Activated T-cell treated with anti-CD3 and anti-CD28 coated beads, Interleukin-2, amount 50 U/mL, for 24 hours (primary cell): Measurements from ENCODE around the gene PARP8.

Experiments used
- DNase-seq: peaks from one replicate; pipeline ENCODE4 v3.0.0-alpha.2; 2020
- H3K27ac Mint-ChIP-seq: 2 replicates; pipeline ENCODE4 v1.8.0; 2020; ENCODE audit warnings: mild to moderate bottlenecking, mixed read lengths
- H3K27me3 Mint-ChIP-seq: 2 replicates; pipeline ENCODE4 v1.8.0; 2020; ENCODE audit warnings: mixed read lengths
- H3K36me3 Mint-ChIP-seq: 2 replicates; pipeline ENCODE4 v1.8.0; 2020; ENCODE audit warnings: low read depth, mixed read lengths
- H3K4me1 Mint-ChIP-seq: 2 replicates; pipeline ENCODE4 v1.8.0; 2020; ENCODE audit warnings: low read depth, mixed read lengths
- H3K4me3 Mint-ChIP-seq: 2 replicates; pipeline ENCODE4 v1.8.0; 2020; ENCODE audit warnings: mild to moderate bottlenecking, moderate library complexity, mixed read lengths
- H3K9me3 Mint-ChIP-seq: 2 replicates; pipeline ENCODE4 v1.8.0; 2020; ENCODE audit warnings: mixed read lengths

Gene PARP8

DNA sequence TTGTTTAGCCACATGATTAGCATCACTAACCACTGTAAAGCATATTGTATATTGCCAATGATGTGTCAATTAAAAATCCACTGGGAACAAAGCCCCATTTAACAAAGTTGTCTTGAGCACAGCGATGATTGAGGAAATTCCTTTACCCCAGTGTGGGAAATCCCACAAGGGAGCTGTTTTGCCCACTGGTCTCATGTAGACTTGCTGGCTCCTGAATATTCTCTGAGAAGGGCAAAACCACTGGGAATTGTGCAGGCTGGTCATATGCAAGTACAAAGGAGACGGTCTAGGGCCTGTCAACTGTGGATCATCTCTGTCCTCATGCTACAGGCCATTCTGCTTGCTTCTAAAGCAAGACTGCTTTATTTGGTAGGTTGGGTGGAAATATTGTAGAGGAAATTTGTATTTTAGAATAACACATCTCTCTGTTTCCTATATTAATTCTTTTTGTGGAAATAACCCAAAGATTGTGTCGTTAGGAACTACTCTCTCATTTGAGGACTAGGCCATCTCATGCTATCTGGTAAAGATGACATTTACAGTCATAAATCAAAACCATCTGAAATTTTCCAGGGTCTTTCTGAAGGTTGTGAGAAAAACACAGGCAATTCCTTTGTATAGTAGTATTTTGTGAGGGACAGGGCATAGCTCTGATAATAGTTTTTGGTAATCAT is 60.2 kb downstream of the PARP8 start:
- Mint-ChIP-seq H3K4me3 (peak overlapping the region; percentile 35), H3K27me3 (no peaks in the 10 kb centered on the region), H3K9me3 (no peaks in the 10 kb centered on the region), H3K27ac (peak overlapping the region; percentile 87), H3K4me1 (peaks cover 80% of the 10 kb centered on the region), H3K36me3 (peaks cover 21% of the 10 kb centered on the region)
- no peak for DNase-seq

DNA sequence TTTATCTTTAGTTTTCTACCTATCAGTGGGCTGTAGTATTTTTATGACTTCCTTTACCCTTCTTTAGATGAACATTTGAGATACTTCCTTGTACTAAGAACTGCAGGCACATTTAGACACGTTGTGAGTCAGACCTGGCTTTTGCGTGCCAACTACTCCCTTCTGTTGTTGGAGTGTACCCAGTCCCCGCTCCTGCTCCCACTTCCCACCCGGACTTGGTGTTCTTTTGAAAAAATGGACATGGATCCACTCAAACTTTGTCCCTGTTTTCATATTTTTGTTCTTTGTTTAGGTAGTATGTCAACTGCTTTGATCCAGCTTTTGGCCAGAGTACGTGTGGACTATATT is 60.7 kb downstream of the PARP8 start:
- H3K9me3 Mint-ChIP-seq, result no peaks in the 10 kb centered on the region
- DNase-seq, result no peak
- H3K4me3 Mint-ChIP-seq, result peak overlapping the region; percentile 35
- no peaks in the 10 kb centered on the region for H3K27me3 Mint-ChIP-seq
- peaks cover 24% of the 10 kb centered on the region for H3K36me3 Mint-ChIP-seq
- peaks cover 79% of the 10 kb centered on the region for H3K4me1 Mint-ChIP-seq
- peak overlapping the region; percentile 87 for H3K27ac Mint-ChIP-seq

DNA sequence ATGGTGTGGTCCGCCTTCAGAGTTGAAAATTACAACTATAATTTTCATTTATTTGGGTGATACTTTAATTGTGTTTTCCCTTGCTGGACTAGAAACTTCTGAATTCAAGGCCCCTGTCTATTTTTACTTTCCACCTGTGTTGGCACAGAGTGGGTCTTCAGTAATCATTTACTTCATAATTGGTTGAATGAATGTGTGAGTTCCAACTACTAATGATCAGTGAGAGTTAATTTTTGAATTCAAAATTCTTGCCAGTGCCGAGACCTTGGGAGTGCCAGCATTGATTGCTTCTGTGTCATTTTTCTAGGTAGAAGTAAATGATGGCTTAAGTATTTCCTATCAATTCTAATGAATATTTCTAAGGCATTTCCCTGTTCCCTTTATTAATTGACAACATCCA is 61.4 kb downstream of the PARP8 start:
- peaks cover 72% of the 10 kb centered on the region for H3K4me1 Mint-ChIP-seq
- peak overlapping the region; percentile 87 for H3K27ac Mint-ChIP-seq
- DNase-seq, result no peak
- no peak overlapping the region for H3K4me3 Mint-ChIP-seq
- H3K27me3 Mint-ChIP-seq, result no peaks in the 10 kb centered on the region
- no peaks in the 10 kb centered on the region for H3K9me3 Mint-ChIP-seq
- peaks cover 24% of the 10 kb centered on the region for H3K36me3 Mint-ChIP-seq

DNA sequence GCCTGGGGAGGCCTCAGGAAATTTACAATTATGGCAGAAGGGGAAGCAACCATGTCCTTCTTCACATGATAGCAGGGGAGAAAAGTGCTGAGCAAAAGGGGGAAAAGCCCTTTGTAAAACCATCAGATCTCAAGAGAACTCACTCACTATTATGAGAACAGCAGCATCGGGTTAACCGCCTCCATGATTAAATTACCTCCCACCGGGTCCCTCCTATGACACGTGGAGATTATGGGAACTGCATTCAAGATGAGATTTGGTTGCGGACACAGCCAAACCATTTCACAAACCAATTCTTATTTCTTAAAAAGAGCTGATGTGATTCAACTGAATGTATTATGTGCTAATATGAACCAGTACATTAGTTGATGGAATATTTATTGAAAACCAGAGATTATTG is 63.9 kb downstream of the PARP8 start:
- H3K9me3 Mint-ChIP-seq, result no peaks in the 10 kb centered on the region
- H3K27ac Mint-ChIP-seq, result no peak overlapping the region
- H3K4me1 Mint-ChIP-seq, result peaks cover 73% of the 10 kb centered on the region
- no peaks in the 10 kb centered on the region for H3K27me3 Mint-ChIP-seq
- H3K36me3 Mint-ChIP-seq, result peaks cover 24% of the 10 kb centered on the region
- no peak for DNase-seq
- H3K4me3 Mint-ChIP-seq, result no peak overlapping the region

DNA sequence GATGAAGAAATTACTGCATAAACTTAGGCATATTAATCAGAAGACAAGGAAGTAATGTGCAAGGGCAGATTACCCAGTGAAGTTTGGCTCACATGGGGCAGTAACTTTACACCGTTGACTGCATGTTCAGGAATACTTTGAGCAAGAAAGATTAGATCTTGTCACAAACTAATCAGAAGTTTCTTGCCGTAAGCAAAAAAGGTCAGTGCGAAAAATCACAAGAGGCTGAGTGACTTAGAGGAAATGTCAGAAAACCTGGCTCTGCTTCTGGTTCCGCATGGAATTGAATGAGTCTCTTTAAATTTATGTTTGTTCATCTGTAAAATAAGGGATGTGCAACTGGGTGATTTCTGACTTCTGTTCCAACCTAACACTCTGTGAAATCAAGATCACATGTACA is 64.4 kb downstream of the PARP8 start:
- Mint-ChIP-seq H3K27ac (no peak overlapping the region), H3K36me3 (peaks cover 24% of the 10 kb centered on the region), H3K4me3 (no peak overlapping the region), H3K9me3 (no peaks in the 10 kb centered on the region), H3K27me3 (no peaks in the 10 kb centered on the region), H3K4me1 (peaks cover 73% of the 10 kb centered on the region)
- DNase-seq, result no peak

DNA sequence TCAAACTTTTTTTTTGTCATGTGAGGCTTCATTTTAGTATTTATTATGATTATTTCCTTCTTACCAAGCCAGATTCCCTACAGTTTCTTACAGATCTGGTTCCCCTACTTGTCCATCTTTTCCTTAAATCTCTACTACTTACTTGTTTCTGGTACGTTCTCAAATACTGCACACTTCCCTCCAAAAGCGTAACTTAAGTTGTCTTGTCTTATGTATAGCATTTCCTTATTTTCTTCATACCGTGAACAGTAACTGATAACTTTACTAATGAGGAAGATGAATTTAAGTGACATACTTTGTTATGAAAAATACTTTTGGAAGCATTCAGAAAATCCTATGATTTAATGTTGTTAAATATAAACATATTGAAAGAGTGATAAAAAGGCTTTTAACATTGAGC is 67.3 kb downstream of the PARP8 start:
- H3K27ac Mint-ChIP-seq, result no peak overlapping the region
- DNase-seq, result no peak
- no peak overlapping the region for H3K4me3 Mint-ChIP-seq
- no peaks in the 10 kb centered on the region for H3K27me3 Mint-ChIP-seq
- H3K9me3 Mint-ChIP-seq, result no peaks in the 10 kb centered on the region
- peaks cover 66% of the 10 kb centered on the region for H3K4me1 Mint-ChIP-seq
- H3K36me3 Mint-ChIP-seq, result peaks cover 24% of the 10 kb centered on the region

DNA sequence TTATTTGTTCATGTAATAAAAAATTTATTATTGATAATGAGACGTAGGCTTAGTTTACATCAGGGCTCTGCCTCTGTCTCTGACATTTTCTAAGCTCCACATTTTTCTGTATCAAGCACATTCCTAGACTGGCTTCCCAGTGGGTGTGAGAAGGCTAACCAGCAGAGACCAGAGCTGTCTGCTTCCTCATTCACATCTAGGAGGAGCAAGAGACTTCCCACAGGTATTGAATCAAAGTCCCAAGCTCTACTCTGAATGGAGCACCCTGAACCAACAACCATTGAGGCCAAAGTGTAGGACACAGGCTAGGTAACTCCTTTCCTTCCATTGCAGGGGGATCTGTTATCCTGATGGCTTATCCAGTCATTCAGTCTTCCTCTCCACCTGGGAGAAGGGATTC is 72.4 kb downstream of the PARP8 start:
- Mint-ChIP-seq H3K4me1 (peaks cover 60% of the 10 kb centered on the region), H3K27ac (peak overlapping the region; percentile 53), H3K27me3 (no peaks in the 10 kb centered on the region)

DNA sequence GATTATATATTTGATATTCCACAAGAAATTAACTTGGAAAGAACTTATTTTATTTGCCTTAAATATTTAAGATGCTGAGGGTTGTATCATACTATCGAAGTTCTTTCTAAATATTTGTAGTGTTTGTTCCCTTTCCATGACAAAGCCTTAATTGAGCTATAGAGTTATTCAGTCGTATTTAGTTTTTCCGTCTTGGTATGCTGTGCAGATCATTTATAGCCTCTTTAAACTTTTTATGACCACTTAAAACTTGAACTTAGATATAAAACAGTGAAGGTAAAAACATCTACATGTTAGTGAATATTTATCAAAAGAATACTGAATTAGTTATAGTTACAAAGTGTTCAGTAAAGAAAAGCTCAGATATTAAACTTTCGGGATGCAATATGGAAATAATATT is 74.4 kb downstream of the PARP8 start:
- Mint-ChIP-seq H3K27me3 (no peaks in the 10 kb centered on the region), H3K4me3 (no peak overlapping the region), H3K36me3 (peaks cover 10% of the 10 kb centered on the region), H3K9me3 (peaks cover 4% of the 10 kb centered on the region), H3K27ac (no peak overlapping the region), H3K4me1 (peaks cover 63% of the 10 kb centered on the region)
- DNase-seq, result no peak

More for the DNA sequence above, 72.4 kb downstream of the PARP8 start:
- peaks cover 8% of the 10 kb centered on the region for H3K36me3 Mint-ChIP-seq
- no peak overlapping the region for H3K4me3 Mint-ChIP-seq
- H3K9me3 Mint-ChIP-seq, result peaks cover 4% of the 10 kb centered on the region
- no peak for DNase-seq

DNA sequence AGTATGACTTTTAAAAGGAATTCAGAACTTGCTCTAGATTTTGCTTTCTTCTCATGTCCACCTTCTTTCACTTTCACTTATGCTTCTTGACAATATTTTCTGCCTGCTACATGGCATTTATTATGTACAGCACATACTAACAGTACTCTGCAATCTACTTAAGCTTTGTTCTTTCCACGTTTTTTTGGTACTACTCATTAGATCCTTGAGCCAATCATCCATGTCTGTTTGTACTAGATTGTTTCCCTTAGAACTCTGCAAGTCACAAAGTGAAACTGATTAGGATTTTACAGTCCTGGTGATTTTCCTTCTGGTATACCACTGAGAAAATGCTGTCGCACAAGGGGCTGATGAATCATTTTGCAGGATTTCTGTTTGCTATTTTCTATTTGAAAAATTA is 78.3 kb downstream of the PARP8 start:
- Mint-ChIP-seq H3K4me3 (peak overlapping the region; percentile 78), H3K36me3 (peaks cover 9% of the 10 kb centered on the region), H3K9me3 (peaks cover 4% of the 10 kb centered on the region), H3K4me1 (peaks cover 71% of the 10 kb centered on the region), H3K27me3 (no peaks in the 10 kb centered on the region), H3K27ac (peak overlapping the region; percentile 94)
- DNase-seq, result no peak

DNA sequence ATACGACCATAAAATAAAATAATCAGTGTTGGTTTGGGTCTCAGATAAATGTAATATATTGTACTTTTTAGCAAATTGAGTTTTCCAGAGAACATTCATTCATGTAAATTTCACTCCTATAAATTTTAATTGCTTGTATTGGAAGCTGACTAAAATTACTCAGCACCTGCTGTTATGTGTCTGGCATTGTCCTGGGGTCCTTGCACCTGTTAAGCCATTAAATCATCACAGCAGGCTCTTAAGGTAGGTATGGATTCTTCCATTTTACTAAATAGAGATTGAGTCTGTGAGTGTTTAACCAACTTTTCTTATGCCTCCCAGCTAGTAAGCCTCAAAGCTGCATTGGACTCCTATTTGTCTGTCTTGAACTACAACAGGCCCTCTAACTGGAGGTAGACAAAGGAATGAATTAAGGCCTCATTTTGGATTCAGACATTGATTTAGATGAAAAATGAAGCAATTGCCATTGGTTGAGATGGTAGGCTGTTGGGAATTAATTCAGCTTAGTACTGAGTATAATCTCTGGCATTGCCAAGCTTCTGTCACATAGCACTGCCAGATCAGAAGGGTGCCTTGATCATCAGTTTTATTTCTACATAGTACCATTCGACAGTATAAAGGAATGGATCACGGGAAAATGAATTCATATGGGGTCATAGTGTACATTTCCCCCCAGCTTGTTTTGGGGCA is 78.9 kb downstream of the PARP8 start:
- peak overlapping the region; percentile 78 for H3K4me3 Mint-ChIP-seq
- H3K9me3 Mint-ChIP-seq, result peaks cover under 1% of the 10 kb centered on the region
- DNase-seq, result no peak
- peaks cover 74% of the 10 kb centered on the region for H3K4me1 Mint-ChIP-seq
- H3K27ac Mint-ChIP-seq, result peak overlapping the region; percentile 94
- peaks cover 5% of the 10 kb centered on the region for H3K36me3 Mint-ChIP-seq
- H3K27me3 Mint-ChIP-seq, result no peaks in the 10 kb centered on the region

DNA sequence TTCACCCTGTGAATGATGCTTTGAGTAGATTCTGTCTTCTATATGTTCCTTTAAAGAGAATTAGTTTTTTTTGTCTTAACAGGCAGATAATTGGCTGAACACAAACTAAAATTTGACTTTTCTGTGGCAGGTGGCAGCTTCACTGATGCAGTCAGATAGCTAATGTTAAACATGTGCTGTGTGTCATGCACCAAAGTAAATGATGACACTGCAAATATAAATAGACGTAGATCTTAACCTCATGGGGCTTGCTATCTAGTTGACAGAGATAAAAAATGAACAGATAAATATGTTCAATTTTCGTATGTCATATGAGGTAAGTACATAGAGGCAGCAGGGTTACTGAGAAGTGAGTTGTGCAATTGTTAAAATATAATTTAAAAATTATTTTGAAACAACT is 82.7 kb downstream of the PARP8 start:
- H3K36me3 Mint-ChIP-seq, result peaks cover 10% of the 10 kb centered on the region

DNA sequence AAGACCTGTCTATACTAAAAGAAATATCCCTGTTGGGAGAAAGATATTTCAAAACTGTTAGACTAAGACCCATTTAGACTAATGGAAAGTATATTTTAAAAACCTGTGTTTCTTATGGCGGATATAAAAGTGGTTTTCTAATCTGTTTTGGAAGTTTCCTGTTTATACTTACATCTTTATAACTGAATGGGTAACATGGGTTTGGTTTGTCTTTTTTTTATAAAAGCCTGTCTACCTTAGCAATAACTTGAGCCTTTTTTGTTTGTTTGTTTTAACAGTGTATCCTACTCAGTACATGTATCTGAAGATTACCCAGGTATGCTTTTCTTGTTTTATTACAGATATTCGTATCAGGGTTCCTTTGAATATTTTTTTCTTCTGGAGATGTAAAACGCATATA is 83.4 kb downstream of the PARP8 start:
- Mint-ChIP-seq H3K4me3 (peak overlapping the region; percentile 48), H3K36me3 (peaks cover 14% of the 10 kb centered on the region), H3K27ac (peak overlapping the region; percentile 90), H3K4me1 (peaks cover 58% of the 10 kb centered on the region), H3K27me3 (no peaks in the 10 kb centered on the region), H3K9me3 (no peaks in the 10 kb centered on the region)
- no peak for DNase-seq

More for the DNA sequence above, 82.7 kb downstream of the PARP8 start:
- Mint-ChIP-seq H3K4me1 (peaks cover 65% of the 10 kb centered on the region), H3K27ac (peak overlapping the region; percentile 84), H3K27me3 (no peaks in the 10 kb centered on the region), H3K9me3 (no peaks in the 10 kb centered on the region), H3K4me3 (no peak overlapping the region)
- no peak for DNase-seq

DNA sequence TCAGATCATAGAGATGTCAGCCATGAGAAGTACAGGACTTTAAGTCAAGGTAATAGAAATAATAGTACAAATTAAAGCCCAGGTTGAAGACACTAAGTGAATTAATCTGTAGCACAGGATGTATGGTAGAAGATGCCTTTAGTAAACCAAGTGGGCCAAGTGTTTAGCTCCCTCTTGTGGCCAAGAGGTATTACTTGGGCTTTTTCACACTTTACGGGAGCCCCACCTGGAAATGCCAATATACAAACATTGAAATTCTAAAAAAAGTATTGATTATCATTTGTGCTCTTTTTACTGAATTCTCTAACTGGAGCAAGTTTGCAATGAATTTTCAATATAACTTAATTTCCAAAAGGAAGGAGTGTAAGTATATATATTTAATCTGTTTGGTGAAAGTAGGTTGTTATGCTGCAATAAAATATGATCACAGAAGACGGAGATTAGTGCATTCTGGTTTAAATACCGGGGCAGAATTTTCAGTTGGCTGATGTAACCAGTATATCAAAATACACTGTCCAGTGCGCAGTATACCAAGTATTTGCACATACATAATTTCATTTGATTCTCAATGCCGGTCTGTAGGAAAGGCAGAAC is 84.7 kb downstream of the PARP8 start:
- Mint-ChIP-seq H3K9me3 (no peaks in the 10 kb centered on the region), H3K36me3 (peaks cover 20% of the 10 kb centered on the region), H3K27ac (peak overlapping the region; percentile 66), H3K4me1 (peaks cover 51% of the 10 kb centered on the region), H3K27me3 (no peaks in the 10 kb centered on the region), H3K4me3 (no peak overlapping the region)
- DNase-seq, result no peak

DNA sequence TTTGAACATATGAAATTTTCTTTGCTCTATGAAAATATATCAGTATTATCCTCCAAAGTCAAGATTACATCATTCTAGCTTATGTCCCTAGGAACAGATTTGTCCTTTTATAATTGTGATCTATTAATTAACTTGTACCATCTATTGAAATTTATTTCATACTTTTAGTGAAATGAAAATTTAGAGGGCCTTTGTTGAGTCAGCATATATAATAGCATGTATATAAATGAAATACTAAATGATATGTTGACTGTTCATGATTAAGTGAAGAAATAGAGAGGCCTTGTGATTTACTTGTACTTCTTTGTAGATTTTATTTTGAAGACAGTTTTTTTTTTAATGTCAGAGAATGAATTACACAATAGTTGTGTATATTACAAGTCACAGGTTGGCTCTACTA is 86.4 kb downstream of the PARP8 start:
- Mint-ChIP-seq H3K27me3 (no peaks in the 10 kb centered on the region), H3K27ac (no peak overlapping the region), H3K4me1 (peaks cover 47% of the 10 kb centered on the region), H3K36me3 (peaks cover 36% of the 10 kb centered on the region), H3K4me3 (no peak overlapping the region), H3K9me3 (no peaks in the 10 kb centered on the region)
- DNase-seq, result no peak
